ENCODE data around the gene ARPC5.
A peak's percentile ranks its signal among the peaks of the same experiment; 100 is the strongest.

Gene ARPC5

GRCh38 chr1:183646776-183647175, 11.2 kb upstream of the ARPC5 start:
- TF ChIP-seq, protein P1, sequence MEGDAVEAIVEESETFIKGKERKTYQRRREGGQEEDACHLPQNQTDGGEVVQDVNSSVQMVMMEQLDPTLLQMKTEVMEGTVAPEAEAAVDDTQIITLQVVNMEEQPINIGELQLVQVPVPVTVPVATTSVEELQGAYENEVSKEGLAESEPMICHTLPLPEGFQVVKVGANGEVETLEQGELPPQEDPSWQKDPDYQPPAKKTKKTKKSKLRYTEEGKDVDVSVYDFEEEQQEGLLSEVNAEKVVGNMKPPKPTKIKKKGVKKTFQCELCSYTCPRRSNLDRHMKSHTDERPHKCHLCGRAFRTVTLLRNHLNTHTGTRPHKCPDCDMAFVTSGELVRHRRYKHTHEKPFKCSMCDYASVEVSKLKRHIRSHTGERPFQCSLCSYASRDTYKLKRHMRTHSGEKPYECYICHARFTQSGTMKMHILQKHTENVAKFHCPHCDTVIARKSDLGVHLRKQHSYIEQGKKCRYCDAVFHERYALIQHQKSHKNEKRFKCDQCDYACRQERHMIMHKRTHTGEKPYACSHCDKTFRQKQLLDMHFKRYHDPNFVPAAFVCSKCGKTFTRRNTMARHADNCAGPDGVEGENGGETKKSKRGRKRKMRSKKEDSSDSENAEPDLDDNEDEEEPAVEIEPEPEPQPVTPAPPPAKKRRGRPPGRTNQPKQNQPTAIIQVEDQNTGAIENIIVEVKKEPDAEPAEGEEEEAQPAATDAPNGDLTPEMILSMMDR (conservative IDR thresholded peaks at IDR 0.05; ENCODE audit: low read depth, low read length) = no peak
- no peak overlapping the region for H3K4me3 ChIP-seq (ENCODE audit: low read depth, low read length)
- no peak for DNase-seq (ENCODE audit: low read depth)

- no peak for DNase-seq (ENCODE audit: low read depth)
- no peak overlapping the region for H3K4me3 ChIP-seq (ENCODE audit: low read depth, low read length)
- TF ChIP-seq, protein P1 (conservative IDR thresholded peaks at IDR 0.05; ENCODE audit: low read depth, low read length) = no peak
These were observed 9.9 kb upstream of the ARPC5 start for GRCh38 chr1:183645531-183645930.

DNA sequence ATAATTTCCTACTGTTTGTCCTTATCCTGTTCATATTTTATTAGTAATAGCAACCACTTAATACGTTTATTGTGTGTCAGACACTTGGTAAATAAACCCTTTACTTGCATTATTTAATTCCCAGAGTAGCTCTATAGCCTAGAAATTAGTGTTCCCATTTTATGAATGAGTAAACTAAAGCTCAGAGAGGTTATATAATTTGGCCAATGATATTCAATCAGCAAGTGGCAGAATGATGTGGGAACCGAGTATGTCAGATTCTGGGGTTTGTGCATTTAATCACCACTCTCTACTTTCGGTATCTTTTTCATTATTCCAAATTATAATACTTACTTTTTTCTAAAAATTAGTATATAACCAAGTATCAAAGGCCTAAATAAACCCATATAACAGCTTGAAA, 6.6 kb upstream of the ARPC5 start:
- TF ChIP-seq, protein P1 (conservative IDR thresholded peaks at IDR 0.05; ENCODE audit: low read depth, low read length) = no peak
- H3K4me3 ChIP-seq (ENCODE audit: low read depth, low read length) = no peak overlapping the region
- no peak for DNase-seq (ENCODE audit: low read depth)

- TF ChIP-seq, protein P1 (conservative IDR thresholded peaks at IDR 0.05; ENCODE audit: low read depth, low read length) = no peak
- DNase-seq (ENCODE audit: low read depth) = no peak
- no peak overlapping the region for H3K4me3 ChIP-seq (ENCODE audit: low read depth, low read length)
These were observed 4.6 kb upstream of the ARPC5 start for GRCh38 chr1:183640193-183640592.

- TF ChIP-seq, protein P1 (conservative IDR thresholded peaks at IDR 0.05; ENCODE audit: low read depth, low read length) = no peak
- H3K4me3 ChIP-seq (ENCODE audit: low read depth, low read length) = no peak overlapping the region
- no peak for DNase-seq (ENCODE audit: low read depth)
These were observed 3.2 kb upstream of the ARPC5 start for GRCh38 chr1:183638649-183639387.

GRCh38 chr1:183636783-183637182, 1.2 kb upstream of the ARPC5 start:
- H3K4me3 ChIP-seq (ENCODE audit: low read depth, low read length) = no peak overlapping the region
- DNase-seq (ENCODE audit: low read depth) = no peak
- TF ChIP-seq, protein P1 (conservative IDR thresholded peaks at IDR 0.05; ENCODE audit: low read depth, low read length) = no peak

DNA sequence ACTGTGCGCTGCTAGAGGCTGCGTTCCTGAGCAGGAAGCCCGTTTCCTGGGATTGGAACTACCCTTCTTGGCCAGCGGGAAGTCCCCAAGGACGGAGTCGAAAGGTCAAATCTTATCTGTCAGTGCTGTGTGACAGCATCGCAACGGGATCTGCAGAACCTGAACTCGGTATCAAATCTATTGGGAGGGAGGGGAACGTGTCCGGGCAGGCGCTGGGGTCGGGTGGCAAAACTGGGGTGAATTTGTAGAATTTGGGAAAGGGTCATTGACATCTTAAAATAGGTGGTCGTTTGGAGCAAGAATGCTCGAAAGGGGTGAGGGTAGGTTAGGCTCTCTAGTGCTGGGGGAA, 725 bp upstream of the ARPC5 start:
- no peak for DNase-seq (ENCODE audit: low read depth)
- H3K4me3 ChIP-seq (ENCODE audit: low read depth, low read length) = peak overlapping the region; percentile 76
- TF ChIP-seq, protein P1 (conservative IDR thresholded peaks at IDR 0.05; ENCODE audit: low read depth, low read length) = no peak
